Measurements from ENCODE around the gene RSBN1.
"Not testable (repeated sequence)": the region's sequence is repeated elsewhere in the genome, so short reads cannot be mapped to it uniquely, and the experiment has no call there.

RSBN1 gene

DNA sequence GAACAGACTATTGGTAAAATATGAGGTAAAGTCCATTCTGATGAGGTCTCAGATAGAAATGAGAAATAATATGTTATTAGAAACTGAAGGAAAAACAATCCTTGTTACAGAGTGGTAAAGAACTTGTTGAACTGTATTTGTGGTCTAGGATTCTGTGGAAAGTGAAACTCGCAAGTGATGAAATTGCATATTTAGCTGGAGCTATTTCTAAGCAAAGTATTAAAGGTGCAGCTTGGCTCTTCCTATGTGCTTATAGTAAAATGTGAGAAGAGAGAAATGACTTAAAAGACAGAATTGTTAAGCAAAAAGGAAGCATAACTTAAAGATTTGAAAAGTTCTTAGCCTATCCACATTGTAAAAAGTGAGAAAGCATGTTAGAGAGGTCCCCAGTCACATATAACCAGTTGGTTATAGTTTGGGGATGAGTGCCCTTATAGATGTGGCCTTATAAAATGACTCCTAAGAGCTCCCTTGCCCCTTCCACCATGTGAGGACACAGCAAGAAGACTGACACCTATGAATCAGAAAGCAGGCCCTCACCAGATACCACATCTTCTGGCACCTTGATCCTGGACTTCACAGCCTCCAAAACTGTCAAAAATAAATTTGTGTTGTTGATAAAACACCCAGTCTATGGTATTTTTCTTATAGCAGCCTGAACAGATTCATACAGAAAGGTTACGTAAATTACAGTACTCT is 77.8 kb downstream of the RSBN1 start:
- no peak for DNase-seq

GRCh38 chr1:113732802-113733201 is 79.5 kb downstream of the RSBN1 start:
- no peak for DNase-seq

GRCh38 chr1:113721010-113721409 is 91.3 kb downstream of the RSBN1 start:
- no peak for DNase-seq

DNA sequence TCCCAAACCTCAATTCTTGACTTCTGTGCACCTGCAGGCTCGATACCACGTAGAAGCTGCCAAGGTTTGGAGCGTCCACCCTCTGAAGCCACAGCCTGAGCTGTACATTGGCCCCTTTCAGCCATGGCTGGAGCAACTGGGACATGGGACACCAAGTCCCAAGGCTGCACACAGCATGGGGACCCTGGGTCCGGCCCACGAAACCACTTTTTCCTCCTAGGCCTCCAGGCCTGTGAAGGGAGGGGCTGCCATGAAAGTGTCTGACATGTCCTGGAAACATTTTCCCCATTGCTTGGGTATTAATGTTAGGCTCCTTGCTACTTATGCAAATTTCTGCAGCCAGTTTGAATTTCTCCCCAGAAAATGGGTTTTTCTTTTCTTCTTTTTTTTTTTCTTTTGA is 93.7 kb downstream of the RSBN1 start:
- not testable (repeated sequence) for DNase-seq

- not testable (repeated sequence) for DNase-seq
Observed at GRCh38 chr1:113717506-113717905, 94.8 kb downstream of the RSBN1 start.

DNA sequence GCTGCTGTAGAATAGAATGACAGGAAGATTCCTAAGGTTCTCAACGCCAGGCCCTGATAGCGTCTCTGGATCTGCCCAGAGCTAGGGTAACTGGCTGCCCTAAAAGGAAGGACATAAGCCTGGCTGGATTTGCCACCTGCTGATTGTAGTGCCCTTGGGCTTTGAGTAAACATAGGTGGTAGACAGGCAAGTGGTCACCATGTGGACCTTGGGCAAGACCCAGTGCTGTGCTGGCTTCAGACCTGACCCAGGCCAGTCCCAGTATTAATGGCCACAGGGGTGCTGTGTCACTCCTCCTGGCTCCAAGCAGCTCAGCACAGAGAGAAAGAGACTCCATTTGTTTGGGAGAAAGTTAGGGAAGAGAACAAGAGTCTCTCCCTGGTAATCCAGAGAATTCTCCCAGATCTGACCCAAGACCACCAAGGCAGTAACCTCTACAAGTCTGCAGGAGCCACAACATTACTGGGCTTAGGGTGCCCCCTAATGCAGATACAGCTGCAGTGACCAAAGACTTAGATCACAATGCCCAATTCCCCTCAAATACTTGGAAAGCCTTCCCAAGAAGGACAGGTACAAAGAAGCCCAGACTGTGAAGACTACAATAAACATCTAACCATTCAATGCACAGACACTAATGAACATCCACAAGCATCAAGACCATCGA is 97.5 kb downstream of the RSBN1 start:
- no peak for DNase-seq
